KMS-11 (cell line): ENCODE data around the gene RIPOR3.

Source experiments
- H2AFZ ChIP-seq: fragments of 200-600 bp; sonication (generic); 2 replicates; pipeline ENCODE4 v1.6.1; 2016; ENCODE audit warnings: antibody characterized with exemption, mixed run types, low read depth
- H3K27ac ChIP-seq: fragments of 200-600 bp; sonication (generic); 2 replicates; pipeline ENCODE4 v1.6.1; 2016; ENCODE audit warnings: mild to moderate bottlenecking, mixed run types
- H3K27me3 ChIP-seq: fragments of 200-600 bp; sonication (generic); 2 replicates; pipeline ENCODE4 v1.6.1; 2017; ENCODE audit warnings: mild to moderate bottlenecking, low read depth, mixed run types, moderate library complexity; ENCODE audit not compliant: insufficient read depth
- H3K36me3 ChIP-seq: fragments of 200-600 bp; sonication (generic); 2 replicates; pipeline ENCODE4 v1.6.1; 2017; ENCODE audit warnings: mild to moderate bottlenecking, mixed run types; ENCODE audit not compliant: insufficient read depth
- H3K4me1 ChIP-seq: fragments of 200-600 bp; sonication (generic); 2 replicates; pipeline ENCODE4 v1.6.1; 2016; ENCODE audit warnings: mild to moderate bottlenecking, low read depth, mixed run types; ENCODE audit not compliant: poor library complexity, severe bottlenecking
- H3K4me2 ChIP-seq: fragments of 200-600 bp; sonication (generic); 2 replicates; pipeline ENCODE4 v1.7.0; 2016; ENCODE audit warnings: mild to moderate bottlenecking, mixed run types
- H3K4me3 ChIP-seq: fragments of 200-600 bp; sonication (generic); IDR thresholded peaks from 2 replicates; pipeline ENCODE4 v1.6.1; 2017; ENCODE audit warnings: low read depth, low read length, mixed read lengths; ENCODE audit not compliant: insufficient read depth
- H3K79me2 ChIP-seq: fragments of 200-600 bp; sonication (generic); 2 replicates; pipeline ENCODE4 v1.6.1; 2016; ENCODE audit warnings: low read depth, mixed run types; ENCODE audit not compliant: insufficient read depth
- H3K9ac ChIP-seq: fragments of 200-600 bp; sonication (generic); 2 replicates; pipeline ENCODE4 v1.6.1; 2016; ENCODE audit warnings: mild to moderate bottlenecking, mixed run types
- H4K20me1 ChIP-seq: fragments of 200-600 bp; sonication (generic); 2 replicates; pipeline ENCODE4 v1.6.1; 2016; ENCODE audit warnings: mild to moderate bottlenecking, mixed run types; ENCODE audit not compliant: insufficient read depth
- CTCF ChIP-seq: fragments of 200-600 bp; sonication (generic); conservative IDR thresholded peaks from 2 replicates; pipeline ENCODE4 v1.6.1; 2017; ENCODE audit warnings: low read depth, mild to moderate bottlenecking, antibody characterized with exemption, low read length, moderate library complexity, mixed read lengths

RIPOR3 gene

GRCh38 chr20:50670126-50670862, 21.0 kb downstream of the RIPOR3 start:
- H3K27ac ChIP-seq: no peak overlapping the region
- no peak overlapping the region for H3K4me2 ChIP-seq

GRCh38 chr20:50668798-50669197, 22.5 kb downstream of the RIPOR3 start:
- Histone ChIP-seq H3K4me2 (no peak overlapping the region), H3K4me3 (no peak overlapping the region), H3K79me2 (no peaks in the 10 kb centered on the region)

More at GRCh38 chr20:50670126-50670862, 21.0 kb downstream of the RIPOR3 start:
- TF ChIP-seq CTCF: no peak
- no peak overlapping the region for H2AFZ ChIP-seq
- H3K4me1 ChIP-seq: no peaks in the 10 kb centered on the region
- no peaks in the 10 kb centered on the region for H3K27me3 ChIP-seq
- H3K79me2 ChIP-seq: no peaks in the 10 kb centered on the region
- no peaks in the 10 kb centered on the region for H3K36me3 ChIP-seq
- H3K9ac ChIP-seq: no peak overlapping the region
- no peak overlapping the region for H3K4me3 ChIP-seq
- H4K20me1 ChIP-seq: no peaks in the 10 kb centered on the region

GRCh38 chr20:50668326-50668725, 23.0 kb downstream of the RIPOR3 start:
- no peak overlapping the region for H2AFZ ChIP-seq
- no peak overlapping the region for H3K4me3 ChIP-seq
- H3K4me2 ChIP-seq: no peak overlapping the region
- no peaks in the 10 kb centered on the region for H3K79me2 ChIP-seq
- no peaks in the 10 kb centered on the region for H3K27me3 ChIP-seq
- H3K27ac ChIP-seq: no peak overlapping the region
- no peak for TF ChIP-seq CTCF
- H3K9ac ChIP-seq: no peak overlapping the region
- no peaks in the 10 kb centered on the region for H3K4me1 ChIP-seq
- H3K36me3 ChIP-seq: no peaks in the 10 kb centered on the region
- no peaks in the 10 kb centered on the region for H4K20me1 ChIP-seq

More at GRCh38 chr20:50668798-50669197, 22.5 kb downstream of the RIPOR3 start:
- Histone ChIP-seq H3K9ac (no peak overlapping the region), H3K27me3 (no peaks in the 10 kb centered on the region), H3K27ac (no peak overlapping the region), H4K20me1 (no peaks in the 10 kb centered on the region), H3K4me1 (no peaks in the 10 kb centered on the region), H3K36me3 (no peaks in the 10 kb centered on the region), H2AFZ (no peak overlapping the region)
- no peak for TF ChIP-seq CTCF

GRCh38 chr20:50666709-50667298, 24.5 kb downstream of the RIPOR3 start:
- no peak overlapping the region for H3K27ac ChIP-seq

More at GRCh38 chr20:50666709-50667298, 24.5 kb downstream of the RIPOR3 start:
- Histone ChIP-seq H4K20me1 (no peaks in the 10 kb centered on the region), H3K79me2 (no peaks in the 10 kb centered on the region), H2AFZ (no peak overlapping the region), H3K4me2 (no peak overlapping the region), H3K4me3 (no peak overlapping the region), H3K9ac (no peak overlapping the region), H3K36me3 (no peaks in the 10 kb centered on the region), H3K27me3 (no peaks in the 10 kb centered on the region), H3K4me1 (no peaks in the 10 kb centered on the region)
- TF ChIP-seq CTCF: no peak
